Transverse colon (tissue), 4 donors: ENCODE measurements around the gene DNMBP. TPM values are rescaled to one million over a fixed set of nuclear protein-coding genes. Genes with fewer than 3 reads are reported as not detected.
A peak's percentile ranks its signal among the peaks of the same experiment; 100 is the strongest.

Experiments used
- DNase-seq: peaks from one replicate; pipeline ENCODE4 v3.0.0-alpha.2; 2019
- H3K27ac ChIP-seq, 4 donors: fragments of 200-600 bp; sonication (generic); 2 replicates each; pipeline ENCODE4 v1.5.1; 2016 to 2018; ENCODE audit warnings: inconsistent platforms in 4 of 4
- H3K27me3 ChIP-seq: fragments of 200-600 bp; sonication (generic); 2 replicates; pipeline ENCODE4 v1.5.1; 2017; ENCODE audit warnings: inconsistent platforms
- H3K36me3 ChIP-seq, 4 donors: fragments of 200-600 bp; sonication (generic); 2 replicates each; pipeline ENCODE4 v1.5.1; 2017 to 2019; ENCODE audit warnings: inconsistent platforms in 4 of 4
- H3K4me1 ChIP-seq, 4 donors: fragments of 200-600 bp; sonication (generic); 2 replicates each; pipeline ENCODE4 v1.5.1; 2017 to 2020; ENCODE audit warnings: inconsistent platforms in 4 of 4
- H3K4me3 ChIP-seq, 4 donors: fragments of 200-600 bp; sonication (generic); 1 replicate in 1 of 4; 2 replicates in 3 of 4; pipeline versions ENCODE4 v1.5.1 to v1.6.1; 2017 to 2019; ENCODE audit warnings: inconsistent platforms in 4 of 4
- H3K9me3 ChIP-seq, 2 donors: fragments of 200-600 bp; sonication (generic); 2 replicates each; pipeline ENCODE4 v1.5.1; 2017 to 2019; ENCODE audit warnings: inconsistent platforms in 2 of 2
- CTCF ChIP-seq, 5 experiments: fragments of 200-600 bp in 3 of 5; fragments of 450-650 bp in 2 of 5; sonication (generic) in 3 of 5; IDR thresholded peaks; 1 replicate in 2 of 5; 2 replicates in 3 of 5; pipeline ENCODE4 v1.5.1; 2016 to 2017; ENCODE audit warnings: antibody characterized with exemption in 5 of 5, inconsistent platforms in 3 of 5, mild to moderate bottlenecking in 2 of 5, moderate library complexity in 1 of 5
- EP300 ChIP-seq: sonication (generic); formaldehyde crosslinking; IDR thresholded peaks from one replicate; pipeline ENCODE4 v1.6.1; 2017; ENCODE audit warnings: antibody characterized with exemption, low read depth
- POLR2A ChIP-seq: fragments of 450-650 bp; IDR thresholded peaks from one replicate; pipeline ENCODE4 v1.6.1; 2016; ENCODE audit warnings: antibody characterized with exemption, mild to moderate bottlenecking, moderate library complexity
- POLR2AphosphoS5 ChIP-seq, 3 donors: sonication (generic); formaldehyde crosslinking; IDR thresholded peaks; one replicate each; pipeline ENCODE4 v1.6.1; 2016; ENCODE audit warnings: antibody characterized with exemption in 3 of 3
- WGBS, 2 donors: methylation state at CpG; one replicate each; pipeline ENCODE4 v1.1.5; 2018; ENCODE audit warnings: low coverage in 1 of 2; 5-methylcytosine and 5-hydroxymethylcytosine counted together
- in situ Hi-C, 4 donors: fragments of 200-750 bp; cut with MboI; loops; one replicate each; pipeline versions ENCODE4 v1.15.0 to v1.15.1; 2017; ENCODE audit warnings: low sequenced_read_pairs in 3 of 4, low pct_ligation_motif_present in 1 of 4, low pct_unique_long_range_greater_than_20kb in 1 of 4
- intact Hi-C: fragments of 100-400 bp; cut with DNase I; formaldehyde crosslinking; loops from one replicate; pipeline ENCODE4 v1.15.1; 2023; ENCODE audit warnings: low total_unique reads
- total RNA-seq, 4 donors: library from RNA; depleted of rRNA; stranded (reverse); fragments of >200 nt; gene quantifications; one replicate each; pipeline ENCODE4 v1.1.0, GENCODE V29; 2016

Gene DNMBP
- total RNA-seq, 4 donors from 2014 or later = 38.5 to 68.5 (median 48.0) TPM

- H3K36me3 ChIP-seq = no peaks in the 10 kb centered on the region
- intact Hi-C loops = no loop called here
- H3K9me3 ChIP-seq = no peaks in the 10 kb centered on the region
- no peaks in the 10 kb centered on the region for H3K27me3 ChIP-seq
- DNase-seq = peak; percentile 89
- in situ Hi-C loops = no loop called here
- no peak for TF ChIP-seq EP300
- TF ChIP-seq POLR2A = peak; percentile 98
- peak; percentile 92 to 99 (median 98) for TF ChIP-seq POLR2AphosphoS5 (IDR thresholded peaks at IDR 0.05)
- WGBS, 2 donors = 42 to 45% methylated on average over 4 to 9 of the region's 9 CpGs
- peaks cover 4 to 43% (median 22%) of the 10 kb centered on the region in 4 donors for H3K4me1 ChIP-seq
- H3K4me3 ChIP-seq = peak overlapping the region; percentile 6 to 56 (median 44)
- peak overlapping the region; percentile 84 to 88 (median 87) for H3K27ac ChIP-seq
Observed at GRCh38 chr10:99930731-99931550, 78.8 kb downstream of the DNMBP start.

DNA sequence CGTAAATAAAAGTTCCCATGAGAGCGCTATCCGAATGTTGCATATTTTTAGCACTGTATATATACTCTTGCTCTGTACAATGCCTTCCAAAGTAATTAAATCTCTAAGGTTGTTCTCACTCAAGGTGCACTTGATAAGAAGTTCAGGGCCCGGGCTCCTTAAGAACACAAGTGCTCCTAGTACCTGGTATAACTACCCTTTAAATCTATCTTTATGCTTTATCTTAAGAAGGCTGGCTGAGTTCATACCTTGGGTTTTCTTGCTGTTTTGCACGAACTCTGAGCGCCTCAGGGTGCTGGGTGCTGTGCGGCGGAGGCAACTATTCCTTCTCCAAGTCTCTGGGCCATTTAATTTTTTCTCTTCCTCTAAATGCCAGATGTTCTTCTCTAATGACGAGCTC, 80.4 kb downstream of the DNMBP start:
- in situ Hi-C loops (no loop called here), intact Hi-C loops (no loop called here)
- H3K27ac ChIP-seq = peak overlapping the region; percentile 84 to 88 (median 87)
- TF ChIP-seq POLR2AphosphoS5 (IDR thresholded peaks at IDR 0.05) (no peak), CTCF (IDR thresholded peaks at IDR 0.05) (no peak), POLR2A (no peak), EP300 (no peak)
- no peaks in the 10 kb centered on the region for H3K36me3 ChIP-seq
- H3K27me3 ChIP-seq = no peaks in the 10 kb centered on the region
- no peak for DNase-seq
- no peaks in the 10 kb centered on the region for H3K9me3 ChIP-seq
- WGBS, 2 donors = 41 to 56% methylated on average over 9 of the region's 9 CpGs
- peaks cover 4 to 58% (median 31%) of the 10 kb centered on the region in 4 donors for H3K4me1 ChIP-seq
- peak overlapping the region; percentile 7 to 56 (median 44) for H3K4me3 ChIP-seq

DNA sequence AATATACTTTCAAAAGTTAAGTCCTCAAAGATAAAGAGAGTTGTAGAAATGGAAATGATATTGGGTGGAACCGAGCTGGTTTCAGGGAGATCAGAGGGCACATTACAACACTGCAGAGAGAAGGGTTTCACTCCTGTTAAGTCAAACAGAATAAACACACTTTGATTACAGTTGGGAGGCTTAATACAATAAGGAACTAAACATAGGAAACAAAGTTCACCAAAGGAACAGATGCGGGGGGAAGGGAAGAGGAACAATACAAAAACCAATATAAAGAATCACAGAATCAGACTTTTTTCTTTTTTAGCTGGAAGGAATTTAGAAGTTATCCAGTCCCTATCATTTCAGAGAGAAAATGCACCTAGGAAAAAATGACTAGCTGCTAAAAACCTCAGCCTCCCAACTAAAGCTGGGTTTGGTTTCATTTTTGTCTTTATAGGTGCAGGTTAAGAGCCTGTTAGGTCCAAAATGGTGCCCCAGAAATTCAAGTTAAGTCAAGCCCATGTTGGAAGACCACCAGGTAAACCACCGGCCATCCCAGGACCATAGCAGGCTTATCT, 81.9 kb downstream of the DNMBP start:
- Histone ChIP-seq H3K27ac (peak overlapping the region; percentile 84 to 88 (median 87)), H3K9me3 (no peaks in the 10 kb centered on the region), H3K27me3 (no peaks in the 10 kb centered on the region), H3K4me3 (peak overlapping the region; percentile 11 to 56 (median 44)), H3K4me1 (peaks cover 4 to 74% (median 33%) of the 10 kb centered on the region in 4 donors), H3K36me3 (no peaks in the 10 kb centered on the region)
- TF ChIP-seq POLR2AphosphoS5 (IDR thresholded peaks at IDR 0.05) (peak; percentile 43 to 91 (median 87)), EP300 (no peak), CTCF (IDR thresholded peaks at IDR 0.05) (no peak), POLR2A (peak; percentile 67)
- DNase-seq = no peak
- WGBS, 2 donors = 24 to 39% methylated on average over 2 to 3 of the region's 3 CpGs
- intact Hi-C loops = no loop called here
- in situ Hi-C loops = no loop called here

- TF ChIP-seq POLR2A = peak; percentile 45
- no peak for TF ChIP-seq EP300
- TF ChIP-seq POLR2AphosphoS5 (IDR thresholded peaks at IDR 0.05) = peak; percentile 34 to 74 (median 56)
- peak in 1 of 5 experiments; percentile 30 for TF ChIP-seq CTCF (IDR thresholded peaks at IDR 0.05)
- Histone ChIP-seq H3K36me3 (no peaks in the 10 kb centered on the region), H3K9me3 (no peaks in the 10 kb centered on the region), H3K27me3 (no peaks in the 10 kb centered on the region), H3K27ac (peak overlapping the region; percentile 84 to 88 (median 87)), H3K4me1 (peaks cover 4 to 77% (median 35%) of the 10 kb centered on the region in 4 donors), H3K4me3 (peak overlapping the region in 3 of 4 donors; percentile 37 to 56 (median 52))
- in situ Hi-C loops (no loop called here), intact Hi-C loops (no loop called here)
- WGBS, 2 donors = 43 to 52% methylated on average over 6 to 9 of the region's 9 CpGs
- DNase-seq = peak; percentile 76
Observed at GRCh38 chr10:99926925-99927720, 82.6 kb downstream of the DNMBP start.
